Neural progenitor cell (in vitro differentiated cells): Measurements from ENCODE around the gene CARD19. TPM values are rescaled to one million over a fixed set of nuclear protein-coding genes. Genes with fewer than 3 reads are reported as not detected.

Source experiments
- DNase-seq: peaks from one replicate; pipeline ENCODE4 v3.0.0-alpha.2; 2016; ENCODE audit warnings: low spot score
- H2AFZ ChIP-seq: fragments of 200-600 bp; sonication (generic); replicated peaks from 2 replicates; pipeline ENCODE4 v1.6.1; 2016; ENCODE audit warnings: antibody characterized with exemption
- H3F3A ChIP-seq: fragments of 200-600 bp; sonication (generic); 2 replicates; pipeline ENCODE4 v1.6.1; 2016; ENCODE audit warnings: antibody characterized with exemption, low read depth
- H3K27ac ChIP-seq: fragments of 200-600 bp; sonication (generic); 2 replicates; pipeline ENCODE4 v1.5.1; 2016; ENCODE audit warnings: mild to moderate bottlenecking
- H3K27me3 ChIP-seq: fragments of 200-600 bp; sonication (generic); 2 replicates; pipeline ENCODE4 v1.6.1; 2016; ENCODE audit warnings: mild to moderate bottlenecking, moderate library complexity
- H3K36me3 ChIP-seq: fragments of 200-600 bp; sonication (generic); 2 replicates; pipeline ENCODE4 v1.5.1; 2016
- H3K4me1 ChIP-seq: fragments of 200-600 bp; sonication (generic); 2 replicates; pipeline ENCODE4 v1.6.1; 2016; ENCODE audit warnings: mixed run types
- H3K4me2 ChIP-seq: fragments of 200-600 bp; sonication (generic); 2 replicates; pipeline ENCODE4 v1.6.1; 2016
- H3K4me3 ChIP-seq: fragments of 200-600 bp; sonication (generic); 2 replicates; pipeline ENCODE4 v1.5.1; 2016
- H3K79me2 ChIP-seq: fragments of 200-600 bp; sonication (generic); 2 replicates; pipeline ENCODE4 v1.6.1; 2016; ENCODE audit warnings: low read depth
- H3K9ac ChIP-seq: fragments of 200-600 bp; sonication (generic); 2 replicates; pipeline ENCODE4 v1.6.1; 2016
- H3K9me3 ChIP-seq: fragments of 200-600 bp; sonication (generic); 2 replicates; pipeline ENCODE4 v1.5.1; 2016; ENCODE audit warnings: low read depth
- H4K20me1 ChIP-seq: fragments of 200-600 bp; sonication (generic); 2 replicates; pipeline ENCODE4 v1.6.1; 2016; ENCODE audit warnings: low read depth
- H3K27ac Mint-ChIP-seq: 3 replicates; pipeline ENCODE4 v1.8.0; 2021; ENCODE audit warnings: mixed read lengths
- H3K27me3 Mint-ChIP-seq: 2 replicates; pipeline ENCODE4 v1.8.0; 2022; ENCODE audit warnings: low read depth, mild to moderate bottlenecking, inconsistent platforms, moderate library complexity, mixed read lengths; ENCODE audit not compliant: insufficient read depth
- H3K36me3 Mint-ChIP-seq: 3 replicates; pipeline ENCODE4 v1.8.0; 2021; ENCODE audit warnings: mixed read lengths
- H3K4me1 Mint-ChIP-seq: 3 replicates; pipeline ENCODE4 v1.8.0; 2021; ENCODE audit warnings: mixed read lengths
- H3K4me3 Mint-ChIP-seq: 3 replicates; pipeline ENCODE4 v1.8.0; 2021; ENCODE audit warnings: mild to moderate bottlenecking, moderate library complexity, mixed read lengths
- H3K9me3 Mint-ChIP-seq: 3 replicates; pipeline ENCODE4 v1.8.0; 2020; ENCODE audit warnings: mixed read lengths
- EZH2 ChIP-seq: fragments of 200-600 bp; sonication (generic); IDR thresholded peaks from 2 replicates; pipeline ENCODE4 v1.6.1; 2017; ENCODE audit warnings: antibody characterized with exemption, mild to moderate bottlenecking, moderate library complexity
- EZH2phosphoT487 ChIP-seq: fragments of 200-600 bp; sonication (generic); IDR thresholded peaks from 2 replicates; pipeline ENCODE4 v1.6.1; 2017; ENCODE audit warnings: antibody characterized with exemption
- total RNA-seq: library from RNA; depleted of rRNA; stranded (reverse); fragments of >200 nt; gene quantifications from 2 replicates; pipeline ENCODE4 v1.2.3, GENCODE V29; 2015; ENCODE audit warnings: low replicate concordance
- TF ChIP-seq, protein P1 (sequence below): fragments of 200-600 bp; sonication (generic); IDR thresholded peaks from 2 replicates; pipeline ENCODE4 v1.5.1; 2017; ENCODE audit warnings: antibody characterized with exemption, mild to moderate bottlenecking

CARD19 gene
- total RNA-seq, 1 donor from 2014 or later = 12.3 TPM

DNA sequence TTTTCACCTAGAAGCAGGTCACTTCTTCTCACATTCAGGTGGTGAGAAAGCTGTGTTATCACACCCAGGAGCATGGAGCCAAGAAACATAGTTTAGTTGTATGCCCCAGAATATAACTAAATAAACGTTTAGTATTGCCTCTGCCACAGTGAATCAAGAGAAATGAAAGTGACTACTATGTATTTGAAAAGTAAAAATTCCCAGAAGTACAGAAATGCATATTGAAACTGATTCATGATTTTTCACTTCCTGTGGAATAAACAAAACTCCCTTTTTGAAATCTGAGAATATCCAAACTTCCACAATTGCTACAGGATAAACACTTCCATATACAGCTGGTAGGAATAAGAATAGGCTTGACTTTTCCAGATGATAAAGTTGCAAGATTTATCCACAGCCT lies 53.3 kb downstream of the CARD19 start:
- H3K9me3 Mint-ChIP-seq = peaks cover 2% of the 10 kb centered on the region
- H3K4me1 Mint-ChIP-seq = peaks cover 4% of the 10 kb centered on the region
- H3K9ac ChIP-seq = no peak overlapping the region
- no peak overlapping the region for H3K27ac Mint-ChIP-seq
- H3F3A ChIP-seq = no peaks in the 10 kb centered on the region
- peaks cover 2% of the 10 kb centered on the region for H3K27me3 Mint-ChIP-seq
- H3K4me1 ChIP-seq = no peaks in the 10 kb centered on the region
- no peak for DNase-seq
- no peaks in the 10 kb centered on the region for H3K36me3 ChIP-seq
- no peak overlapping the region for H3K4me3 Mint-ChIP-seq
- H3K4me3 ChIP-seq = no peak overlapping the region
- H4K20me1 ChIP-seq = no peaks in the 10 kb centered on the region
- H3K9me3 ChIP-seq = no peaks in the 10 kb centered on the region
- no peak overlapping the region for H3K27ac ChIP-seq
- H3K4me2 ChIP-seq = no peak overlapping the region
- TF ChIP-seq EZH2 = no peak
- TF ChIP-seq, protein P1, sequence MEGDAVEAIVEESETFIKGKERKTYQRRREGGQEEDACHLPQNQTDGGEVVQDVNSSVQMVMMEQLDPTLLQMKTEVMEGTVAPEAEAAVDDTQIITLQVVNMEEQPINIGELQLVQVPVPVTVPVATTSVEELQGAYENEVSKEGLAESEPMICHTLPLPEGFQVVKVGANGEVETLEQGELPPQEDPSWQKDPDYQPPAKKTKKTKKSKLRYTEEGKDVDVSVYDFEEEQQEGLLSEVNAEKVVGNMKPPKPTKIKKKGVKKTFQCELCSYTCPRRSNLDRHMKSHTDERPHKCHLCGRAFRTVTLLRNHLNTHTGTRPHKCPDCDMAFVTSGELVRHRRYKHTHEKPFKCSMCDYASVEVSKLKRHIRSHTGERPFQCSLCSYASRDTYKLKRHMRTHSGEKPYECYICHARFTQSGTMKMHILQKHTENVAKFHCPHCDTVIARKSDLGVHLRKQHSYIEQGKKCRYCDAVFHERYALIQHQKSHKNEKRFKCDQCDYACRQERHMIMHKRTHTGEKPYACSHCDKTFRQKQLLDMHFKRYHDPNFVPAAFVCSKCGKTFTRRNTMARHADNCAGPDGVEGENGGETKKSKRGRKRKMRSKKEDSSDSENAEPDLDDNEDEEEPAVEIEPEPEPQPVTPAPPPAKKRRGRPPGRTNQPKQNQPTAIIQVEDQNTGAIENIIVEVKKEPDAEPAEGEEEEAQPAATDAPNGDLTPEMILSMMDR = no peak
- TF ChIP-seq EZH2phosphoT487 = no peak
- H3K36me3 Mint-ChIP-seq = no peaks in the 10 kb centered on the region
- no peaks in the 10 kb centered on the region for H3K79me2 ChIP-seq
- no peak overlapping the region for H2AFZ ChIP-seq
- no peaks in the 10 kb centered on the region for H3K27me3 ChIP-seq

DNA sequence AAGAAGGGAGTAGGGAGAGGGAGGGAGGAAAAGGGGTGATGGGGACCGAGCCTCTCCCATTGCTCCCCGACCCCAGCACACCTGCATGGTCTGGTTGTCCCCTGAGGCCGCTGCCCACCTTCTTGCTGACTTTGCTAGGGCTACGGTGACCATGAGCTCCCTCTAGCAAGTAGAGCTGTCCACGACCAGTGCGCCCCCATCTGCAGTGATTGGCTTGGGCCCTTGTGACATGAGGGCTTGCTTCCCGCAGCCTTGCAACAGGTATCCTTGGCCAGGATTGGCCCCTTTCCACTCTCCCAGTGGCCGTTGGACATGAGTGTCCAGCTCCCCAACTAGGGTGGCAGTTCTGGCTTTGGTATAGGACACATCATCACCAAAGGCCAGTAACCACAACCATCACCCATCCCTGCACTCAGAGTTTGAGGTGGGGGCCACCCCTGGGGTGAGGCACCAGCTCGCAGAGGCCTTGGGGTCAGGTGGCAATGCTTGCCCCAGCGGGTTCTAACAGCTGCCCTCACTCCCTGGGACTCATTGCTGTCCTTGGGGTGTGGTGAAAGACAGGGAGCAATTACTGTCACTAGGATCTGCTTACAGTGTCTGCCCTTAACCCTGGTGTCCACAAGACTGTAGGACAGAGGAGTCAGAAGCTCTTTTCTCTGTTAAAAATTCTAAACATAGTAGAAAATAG lies 55.2 kb downstream of the CARD19 start:
- Histone ChIP-seq H3K36me3 (no peaks in the 10 kb centered on the region), H3K27ac (no peak overlapping the region), H3K79me2 (no peaks in the 10 kb centered on the region), H3K27me3 (no peaks in the 10 kb centered on the region), H3K9ac (no peak overlapping the region), H3K4me2 (no peak overlapping the region), H3F3A (no peaks in the 10 kb centered on the region), H3K4me3 (no peak overlapping the region), H2AFZ (no peak overlapping the region), H3K9me3 (no peaks in the 10 kb centered on the region), H3K4me1 (no peaks in the 10 kb centered on the region), H4K20me1 (no peaks in the 10 kb centered on the region)
- Mint-ChIP-seq H3K27ac (no peak overlapping the region), H3K9me3 (peaks cover 2% of the 10 kb centered on the region), H3K4me3 (no peak overlapping the region), H3K36me3 (no peaks in the 10 kb centered on the region), H3K27me3 (peaks cover 2% of the 10 kb centered on the region), H3K4me1 (no peaks in the 10 kb centered on the region)
- DNase-seq = no peak
- TF ChIP-seq EZH2 (no peak), EZH2phosphoT487 (no peak)
- TF ChIP-seq, protein P1 = no peak

- Histone ChIP-seq H3K4me2 (no peak overlapping the region), H4K20me1 (no peaks in the 10 kb centered on the region), H3K27ac (no peak overlapping the region), H3K27me3 (no peaks in the 10 kb centered on the region), H3K79me2 (no peaks in the 10 kb centered on the region), H3K9ac (no peak overlapping the region), H3K4me1 (no peaks in the 10 kb centered on the region), H3F3A (no peaks in the 10 kb centered on the region), H3K9me3 (no peaks in the 10 kb centered on the region), H2AFZ (no peak overlapping the region), H3K36me3 (no peaks in the 10 kb centered on the region), H3K4me3 (no peak overlapping the region)
- Mint-ChIP-seq H3K36me3 (no peaks in the 10 kb centered on the region), H3K4me3 (no peak overlapping the region), H3K27ac (no peak overlapping the region), H3K27me3 (peaks cover 5% of the 10 kb centered on the region), H3K4me1 (peaks cover under 1% of the 10 kb centered on the region), H3K9me3 (no peaks in the 10 kb centered on the region)
- peak; percentile 84 for DNase-seq
- no peak for TF ChIP-seq EZH2
- TF ChIP-seq, protein P1 = peak; percentile 83
These were observed 58.4 kb downstream of the CARD19 start for GRCh38 chr9:93154293-93154903.
